H1 (cell line): ENCODE results near the gene RPL19. TPM values are rescaled to one million over a fixed set of nuclear protein-coding genes. Genes with fewer than 3 reads are reported as not detected.

Experiments
- CTCF ChIA-PET: fragments of 300-600 bp; sonication (Branson Sonifier 250); formaldehyde crosslinking; loops from one replicate; lab custom pipeline; 2021; ENCODE audit not compliant: partially characterized antibody; lab: Charles Lee
- POLR2A ChIA-PET: fragments of 300-600 bp; sonication (Branson Sonifier 250); formaldehyde crosslinking; loops from one replicate; lab custom pipeline; 2021; ENCODE audit warnings: inconsistent platforms; ENCODE audit not compliant: partially characterized antibody; lab: Charles Lee
- DNase-seq, 2 experiments: peaks; one replicate each; pipeline versions ENCODE4 v3.0.0 to v3.0.0-alpha.2; 2010 to 2022; ENCODE audit warnings: low spot score in 2 of 2, low read depth in 1 of 2, mixed read lengths in 1 of 2
- FAIRE-seq: peaks from 2 replicates; lab custom pipeline; 2011; peaks lifted over from hg19 to GRCh38; lab: Jason Lieb, UNC
- H2AFZ ChIP-seq: 2 replicates; pipeline ENCODE4 v1.8.1; 2012; ENCODE audit warnings: low read length, inconsistent platforms
- H2AK5ac ChIP-seq: 2 replicates; pipeline ENCODE4 v1.6.1; 2013; ENCODE audit warnings: low read depth, low read length
- H2BK120ac ChIP-seq: replicated peaks from 2 replicates; pipeline ENCODE3; 2013; ENCODE audit warnings: low read depth, low read length, inconsistent platforms
- H2BK12ac ChIP-seq: 2 replicates; pipeline ENCODE4 v1.6.1; 2013; ENCODE audit warnings: low read depth, low read length
- H2BK15ac ChIP-seq: 2 replicates; pipeline ENCODE4 v1.6.1; 2013; ENCODE audit warnings: low read length
- H2BK20ac ChIP-seq: 2 replicates; pipeline ENCODE4 v1.6.1; 2013; ENCODE audit warnings: low read length
- H2BK5ac ChIP-seq: 2 replicates; pipeline ENCODE4 v1.6.1; 2013; ENCODE audit warnings: low read depth, low read length
- H3K14ac ChIP-seq: 2 replicates; pipeline ENCODE4 v1.6.1; 2013; ENCODE audit warnings: inconsistent platforms; ENCODE audit not compliant: insufficient read length
- H3K18ac ChIP-seq: 2 replicates; pipeline ENCODE4 v1.6.1; 2013; ENCODE audit warnings: low read length; ENCODE audit errors: extremely low read depth
- H3K23ac ChIP-seq: 2 replicates; pipeline ENCODE4 v1.6.1; 2013; ENCODE audit warnings: inconsistent platforms; ENCODE audit not compliant: insufficient read length
- H3K23me2 ChIP-seq: 2 replicates; pipeline ENCODE4 v1.6.1; 2013; ENCODE audit warnings: low read depth, low read length
- H3K27ac ChIP-seq: 2 replicates; pipeline ENCODE4 v1.6.1; 2011; ENCODE audit warnings: low read depth, low read length, inconsistent platforms
- H3K27me3 ChIP-seq, 4 experiments: replicated peaks in 1 of 4; 1 replicate in 1 of 4; 2 replicates in 3 of 4; pipeline versions ENCODE4 v1.6.1 to v1.8.1; 2011 to 2013; ENCODE audit warnings: low read length in 3 of 4, mild to moderate bottlenecking in 3 of 4, inconsistent platforms in 2 of 4, mixed read lengths in 2 of 4, moderate library complexity in 1 of 4; ENCODE audit not compliant: control insufficient read depth in 3 of 4, insufficient read depth in 3 of 4; ENCODE audit errors: extremely low read depth in 1 of 4
- H3K36me3 ChIP-seq, 4 experiments: 2 replicates each; pipeline versions ENCODE4 v1.6.1 to v1.8.1; 2011 to 2013; ENCODE audit warnings: mild to moderate bottlenecking in 4 of 4, low read length in 3 of 4, moderate library complexity in 2 of 4, control low read depth in 1 of 4, inconsistent platforms in 1 of 4; ENCODE audit not compliant: insufficient read depth in 4 of 4, control insufficient read depth in 2 of 4
- H3K4ac ChIP-seq: replicated peaks from 2 replicates; pipeline ENCODE3; 2013; ENCODE audit warnings: low read length, low read depth, mixed read lengths, inconsistent platforms; ENCODE audit not compliant: insufficient read length
- H3K4me1 ChIP-seq, 4 experiments: replicated peaks in 1 of 4; 1 replicate in 1 of 4; 2 replicates in 3 of 4; pipeline versions ENCODE4 v1.6.1 to v1.8.1; 2011 to 2013; ENCODE audit warnings: low read length in 3 of 4, inconsistent platforms in 2 of 4, mixed read lengths in 1 of 4; ENCODE audit not compliant: insufficient read depth in 4 of 4, control insufficient read depth in 3 of 4
- H3K4me2 ChIP-seq, 2 experiments: 2 replicates each; pipeline versions ENCODE4 v1.6.1 to v1.8.1; 2011 to 2013; ENCODE audit warnings: low read depth in 2 of 2, low read length in 2 of 2, control low read depth in 1 of 2, inconsistent platforms in 1 of 2, mild to moderate bottlenecking in 1 of 2; ENCODE audit not compliant: insufficient read depth in 1 of 2
- H3K4me3 ChIP-seq, 4 experiments: fragments of 200-600, 300-600 bp in 1 of 4; sonication (generic), shearing (Covaris generic), sonication (Bioruptor Twin) in 1 of 4; 2 replicates each; pipeline versions ENCODE4 v1.5.1 to v1.8.1; 2011 to 2016; ENCODE audit warnings: low read length in 4 of 4, low read depth in 3 of 4, control low read depth in 2 of 4, inconsistent platforms in 2 of 4, mild to moderate bottlenecking in 2 of 4, mixed read lengths in 1 of 4, moderate library complexity in 1 of 4; ENCODE audit not compliant: insufficient read depth in 2 of 4; ENCODE audit errors: extremely low read depth in 1 of 4
- H3K56ac ChIP-seq: replicated peaks from 2 replicates; pipeline ENCODE3; 2013; ENCODE audit warnings: low read depth, mild to moderate bottlenecking, mixed read lengths, low read length, inconsistent platforms; ENCODE audit not compliant: insufficient read length
- H3K79me1 ChIP-seq: 2 replicates; pipeline ENCODE4 v1.6.1; 2013; ENCODE audit warnings: low read depth, low read length, control low read depth
- H3K79me2 ChIP-seq, 2 experiments: 2 replicates each; pipeline versions ENCODE4 v1.6.1 to v1.8.1; 2012 to 2013; ENCODE audit warnings: low read length in 2 of 2, mild to moderate bottlenecking in 2 of 2, inconsistent platforms in 1 of 2; ENCODE audit not compliant: insufficient read depth in 2 of 2, control insufficient read depth in 1 of 2
- H3K9ac ChIP-seq, 4 experiments: replicated peaks in 1 of 4; 1 replicate in 1 of 4; 2 replicates in 3 of 4; pipeline versions ENCODE4 v1.6.1 to v1.8.1; 2011 to 2013; ENCODE audit warnings: low read depth in 3 of 4, low read length in 3 of 4, control low read depth in 2 of 4, mild to moderate bottlenecking in 2 of 4, moderate library complexity in 2 of 4, inconsistent platforms in 1 of 4; ENCODE audit errors: extremely low read depth in 1 of 4
- H3K9me3 ChIP-seq, 2 experiments: 2 replicates each; pipeline versions ENCODE4 v1.6.1 to v1.8.1; 2012 to 2013; ENCODE audit warnings: mild to moderate bottlenecking in 2 of 2, moderate library complexity in 2 of 2, control low read depth in 1 of 2, inconsistent platforms in 1 of 2, low read depth in 1 of 2, low read length in 1 of 2, mixed read lengths in 1 of 2; ENCODE audit not compliant: insufficient read depth in 2 of 2
- H4K20me1 ChIP-seq, 2 experiments: replicated peaks in 1 of 2; 2 replicates each; pipeline versions ENCODE3 to v1.8.1; 2011 to 2013; ENCODE audit warnings: inconsistent platforms in 2 of 2, low read length in 2 of 2, mild to moderate bottlenecking in 1 of 2; ENCODE audit not compliant: insufficient read depth in 2 of 2, control insufficient read depth in 1 of 2
- H4K5ac ChIP-seq: 2 replicates; pipeline ENCODE4 v1.6.1; 2013; ENCODE audit warnings: low read length, low read depth, mixed read lengths, inconsistent platforms; ENCODE audit not compliant: insufficient read length
- H4K8ac ChIP-seq: 2 replicates; pipeline ENCODE4 v1.8.0; 2013; ENCODE audit warnings: mild to moderate bottlenecking, moderate library complexity, low read length, inconsistent platforms; ENCODE audit not compliant: insufficient read depth; ENCODE audit errors: extremely low read depth
- H4K91ac ChIP-seq: replicated peaks from 2 replicates; pipeline ENCODE3; 2013; ENCODE audit warnings: low read length, mixed read lengths, inconsistent platforms; ENCODE audit not compliant: insufficient read length
- CHD2 ChIP-seq: IDR thresholded peaks from 2 replicates; pipeline ENCODE4 v1.6.1; 2012; ENCODE audit warnings: low read length, improper control_type of control experiment
- SAP30 ChIP-seq: fragments of 300-600 bp; sonication (generic); IDR thresholded peaks from 2 replicates; pipeline ENCODE4 v1.7.1; 2012; ENCODE audit warnings: low read length, moderate library complexity, mild to moderate bottlenecking, inconsistent platforms; ENCODE audit not compliant: insufficient read depth, insufficient replicate concordance
- SP1 ChIP-seq: IDR thresholded peaks from 2 replicates; pipeline ENCODE4 v1.6.1; 2011; ENCODE audit warnings: low read depth, low read length
- TAF1 ChIP-seq: IDR thresholded peaks from 2 replicates; pipeline ENCODE4 v1.6.1; 2011; ENCODE audit warnings: mild to moderate bottlenecking, low read depth, low read length
- WGBS, 2 experiments: shearing (Covaris generic) in 1 of 2; methylation state at CpG; one replicate each; pipeline versions ENCODE4 v1.1.6 to v1.1.7; 2013 to 2015; ENCODE audit warnings: low lambda C conversion rate in 2 of 2, mixed read lengths in 2 of 2, inconsistent platforms in 1 of 2, low coverage in 1 of 2, missing lambda C conversion rate in 1 of 2; ENCODE audit not compliant: insufficient replicate concordance in 2 of 2, insufficient coverage in 1 of 2, insufficient read length in 1 of 2; ENCODE audit errors: extremely low coverage in 1 of 2, missing lambda C conversion rate in 1 of 2; 5-methylcytosine and 5-hydroxymethylcytosine counted together
- polyA plus RNA-seq, 7 experiments: library from polyadenylated mRNA; depleted of rRNA in 3 of 7; stranded (reverse) in 5 of 7; unstranded in 2 of 7; fragments of >200 nt in 5 of 7; fragments of 200-250 nt in 2 of 7; gene quantifications; 1 replicate in 5 of 7; 2 replicates in 1 of 7; 4 replicates in 1 of 7; pipeline versions ENCODE4 v1.2.1 to v1.2.3, GENCODE V29; 2011 to 2013; ENCODE audit warnings: missing spikeins in 2 of 7, mixed read lengths in 2 of 7
- total RNA-seq: library from RNA; stranded (reverse); fragmentation: NEBNext Ultra II Directional; extraction: Animal tissue kit (Norgen Biotek cat#: 25700); gene quantifications from 2 replicates; pipeline ENCODE4 v1.2.1, GENCODE V29; 2021

Gene RPL19
- total and polyA plus RNA-seq, 2 of the 8 experiments (the other 6 are each of a cell fraction or from before 2014, with no cell fraction given): 2,108 to 2,182 TPM

GRCh38 chr17:39221572-39221971, 21.5 kb downstream of the RPL19 start:
- H2BK20ac ChIP-seq: no peak overlapping the region
- H3K4me3 ChIP-seq: no peak overlapping the region
- POLR2A ChIA-PET: interaction anchor here (1.0 to 7.8 kb wide), 5 partner anchors 10 to 240 kb away, joined by 3 to 92 read pairs (median 6); partner anchors contain the start of gene CDK12
- no peaks in the 10 kb centered on the region for H3K79me2 ChIP-seq
- CTCF ChIA-PET: interaction anchor here (0.6 to 24.1 kb wide), 5 partner anchors 9 to 44 kb away, joined by 3 to 982 read pairs (median 10); no protein-coding TSS in a partner anchor
- no peak for TF ChIP-seq SAP30
- TF ChIP-seq CHD2: no peak
- no peak for TF ChIP-seq SP1
- no peak for TF ChIP-seq TAF1
- H3K36me3 ChIP-seq: no peaks in the 10 kb centered on the region; a peak in 1 of 8 replicates
- H3K27me3 ChIP-seq: peaks cover 13 to 44% (median 37%) of the 10 kb centered on the region in 4 experiments
- no peak overlapping the region for H4K91ac ChIP-seq
- no peak overlapping the region for H2AFZ ChIP-seq
- H3K4me2 ChIP-seq: no peak overlapping the region
- no peak overlapping the region for H2AK5ac ChIP-seq
- peaks cover 0 to 21% (median 9%) of the 10 kb centered on the region in 4 experiments; a peak in 5 of 7 replicates for H3K4me1 ChIP-seq
- no peak overlapping the region for H3K4ac ChIP-seq
- no peak overlapping the region for H4K8ac ChIP-seq
- H3K9me3 ChIP-seq: no peaks in the 10 kb centered on the region
- no peaks in the 10 kb centered on the region for H4K20me1 ChIP-seq
- no peaks in the 10 kb centered on the region for H3K79me1 ChIP-seq
- no peak overlapping the region for H2BK12ac ChIP-seq
- no peak overlapping the region for H3K14ac ChIP-seq
- no peak overlapping the region for H4K5ac ChIP-seq
- H3K23me2 ChIP-seq: peaks cover 8% of the 10 kb centered on the region; the same call in 1 of the 2 replicates
- no peak overlapping the region for H3K9ac ChIP-seq
- H3K23ac ChIP-seq: no peak overlapping the region
- H2BK15ac ChIP-seq: no peak overlapping the region
- no peak overlapping the region for H2BK120ac ChIP-seq
- no peak overlapping the region for H2BK5ac ChIP-seq
- no peak overlapping the region for H3K27ac ChIP-seq
- no peak for DNase-seq
- H3K56ac ChIP-seq: no peak overlapping the region
- WGBS, 2 experiments: 93% methylated on average over 6 of the region's 6 CpGs; no CpG with 5 or more reads in 1 of the 2 experiments
- FAIRE-seq: no peak
- no peak overlapping the region for H3K18ac ChIP-seq
